Astrocyte (in vitro differentiated cells and primary cell): ENCODE measurements around the gene CAMK1D.

Source experiments
- CTCF ChIP-seq: IDR thresholded peaks from 2 replicates; pipeline ENCODE4 v1.5.1; 2011; ENCODE audit warnings: low read depth, mild to moderate bottlenecking, inconsistent platforms, low read length, moderate library complexity; ENCODE audit not compliant: insufficient read depth
- EZH2 ChIP-seq: IDR thresholded peaks from 2 replicates; pipeline ENCODE4 v1.6.1; 2012; ENCODE audit warnings: mild to moderate bottlenecking, low read length, inconsistent platforms; ENCODE audit not compliant: insufficient read depth

- TF ChIP-seq CTCF (peak; percentile 16), EZH2 (no peak)
Observed at GRCh38 chr10:12729885-12730284, 380.5 kb downstream of the CAMK1D start.
